ENCODE data around the gene LRRC17.

DNA sequence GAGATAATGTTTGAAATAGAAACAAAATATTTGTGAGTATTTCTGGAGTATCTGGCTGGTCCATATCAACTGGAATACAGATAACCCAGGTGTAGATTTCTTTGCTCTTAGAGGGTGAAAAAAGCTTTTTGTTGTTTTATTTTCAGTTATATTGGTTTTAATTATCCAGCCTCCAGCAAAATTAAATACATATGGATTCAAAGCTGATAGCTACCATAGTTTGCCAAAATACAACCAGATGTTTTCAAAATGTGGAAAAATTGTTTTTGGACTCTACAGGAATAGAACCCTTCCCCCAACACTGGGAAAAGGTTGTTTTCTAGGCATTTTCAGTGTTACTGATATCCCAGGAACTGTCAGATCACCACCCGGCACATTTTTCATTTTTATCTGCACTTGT, 30.1 kb downstream of the LRRC17 start:
- no peak for TF ChIP-seq CTCF (IDR thresholded peaks at IDR 0.05)
- no peak for TF ChIP-seq SIN3A (IDR thresholded peaks at IDR 0.05; ENCODE audit: borderline replicate concordance, insufficient read depth, low read depth, low read length)
- no peak for TF ChIP-seq POLR2AphosphoS5 (IDR thresholded peaks at IDR 0.05; ENCODE audit: low read depth, low read length)

All from Panc1 (cell line).